ENCODE data around the gene GPR157. TPM values are rescaled to one million over a fixed set of nuclear protein-coding genes. Genes with fewer than 3 reads are reported as not detected.

The GPR157 gene
- total RNA-seq, 4 donors from 2014 or later = 6.4 to 14.3 (median 9.8) TPM

GRCh38 chr1:9059891-9060744, 68.8 kb downstream of the GPR157 start:
- no peaks in the 10 kb centered on the region for H3K36me3 ChIP-seq
- H3K27ac ChIP-seq = no peak overlapping the region
- H3K9me3 ChIP-seq = no peaks in the 10 kb centered on the region
- H3K4me1 ChIP-seq = peaks cover 8 to 21% (median 11%) of the 10 kb centered on the region in 4 donors
- H3K27me3 ChIP-seq = no peaks in the 10 kb centered on the region
- TF ChIP-seq POLR2A (IDR thresholded peaks at IDR 0.05) (no peak), EP300 (IDR thresholded peaks at IDR 0.05; ENCODE audit: low read depth) (no peak), POLR2AphosphoS5 (IDR thresholded peaks at IDR 0.05) (no peak)
- TF ChIP-seq, protein P1, sequence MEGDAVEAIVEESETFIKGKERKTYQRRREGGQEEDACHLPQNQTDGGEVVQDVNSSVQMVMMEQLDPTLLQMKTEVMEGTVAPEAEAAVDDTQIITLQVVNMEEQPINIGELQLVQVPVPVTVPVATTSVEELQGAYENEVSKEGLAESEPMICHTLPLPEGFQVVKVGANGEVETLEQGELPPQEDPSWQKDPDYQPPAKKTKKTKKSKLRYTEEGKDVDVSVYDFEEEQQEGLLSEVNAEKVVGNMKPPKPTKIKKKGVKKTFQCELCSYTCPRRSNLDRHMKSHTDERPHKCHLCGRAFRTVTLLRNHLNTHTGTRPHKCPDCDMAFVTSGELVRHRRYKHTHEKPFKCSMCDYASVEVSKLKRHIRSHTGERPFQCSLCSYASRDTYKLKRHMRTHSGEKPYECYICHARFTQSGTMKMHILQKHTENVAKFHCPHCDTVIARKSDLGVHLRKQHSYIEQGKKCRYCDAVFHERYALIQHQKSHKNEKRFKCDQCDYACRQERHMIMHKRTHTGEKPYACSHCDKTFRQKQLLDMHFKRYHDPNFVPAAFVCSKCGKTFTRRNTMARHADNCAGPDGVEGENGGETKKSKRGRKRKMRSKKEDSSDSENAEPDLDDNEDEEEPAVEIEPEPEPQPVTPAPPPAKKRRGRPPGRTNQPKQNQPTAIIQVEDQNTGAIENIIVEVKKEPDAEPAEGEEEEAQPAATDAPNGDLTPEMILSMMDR (IDR thresholded peaks at IDR 0.05) = no peak
- intact Hi-C loops (cut with DNase I; ENCODE audit: low total_unique reads) = no loop called here
- no peak for DNase-seq
- no peak overlapping the region for H3K4me3 ChIP-seq
- WGBS, 2 donors (ENCODE audit: low coverage in 1 of 2) = 80 to 81% methylated on average over 1 to 4 of the region's 4 CpGs
- in situ Hi-C loops (cut with MboI; ENCODE audit: low pct_ligation_motif_present in 1 of 4, low pct_unique_long_range_greater_than_20kb in 1 of 4, low sequenced_read_pairs in 3 of 4) = no loop called here

DNA sequence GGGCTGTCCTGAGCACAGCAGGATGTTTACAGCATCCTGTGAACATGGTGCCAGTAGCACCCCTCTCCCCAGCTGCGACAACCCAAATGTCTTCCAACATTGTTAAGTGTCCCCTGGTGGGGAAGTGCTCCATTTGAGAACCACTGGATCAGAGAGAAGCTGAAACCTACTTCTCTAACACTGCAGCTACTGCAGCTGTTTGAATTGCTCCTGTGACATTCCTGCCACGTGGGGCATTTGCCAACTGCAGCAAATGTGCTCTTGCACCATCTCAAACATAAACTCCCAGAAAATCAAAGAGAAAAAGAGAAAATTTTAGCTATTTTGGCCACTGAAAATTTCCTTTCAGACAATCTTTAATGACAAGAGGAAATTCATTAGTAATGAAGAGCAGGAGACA, 70.4 kb downstream of the GPR157 start:
- TF ChIP-seq EP300 (IDR thresholded peaks at IDR 0.05; ENCODE audit: low read depth) (no peak), POLR2AphosphoS5 (IDR thresholded peaks at IDR 0.05) (no peak), POLR2A (IDR thresholded peaks at IDR 0.05) (no peak)
- TF ChIP-seq, protein P1 (IDR thresholded peaks at IDR 0.05) = peak in 2 of 5 experiments; percentile 17 to 34
- in situ Hi-C loops (cut with MboI; ENCODE audit: low pct_ligation_motif_present in 1 of 4, low pct_unique_long_range_greater_than_20kb in 1 of 4, low sequenced_read_pairs in 3 of 4) = no loop called here

GRCh38 chr1:9057851-9058250, 71.1 kb downstream of the GPR157 start:
- DNase-seq = no peak

More for the DNA sequence above, 70.4 kb downstream of the GPR157 start:
- 80% methylated on average over 1 to 2 of the region's 2 CpGs for WGBS, 2 donors (ENCODE audit: low coverage in 1 of 2)
- Histone ChIP-seq H3K27me3 (no peaks in the 10 kb centered on the region), H3K9me3 (no peaks in the 10 kb centered on the region), H3K27ac (no peak overlapping the region), H3K4me1 (peaks cover 0 to 11% (median 5%) of the 10 kb centered on the region in 4 donors), H3K4me3 (no peak overlapping the region), H3K36me3 (no peaks in the 10 kb centered on the region)
- intact Hi-C loops (cut with DNase I; ENCODE audit: low total_unique reads) = no loop called here
- DNase-seq = no peak

More at GRCh38 chr1:9057851-9058250, 71.1 kb downstream of the GPR157 start:
- no peaks in the 10 kb centered on the region for H3K27me3 ChIP-seq
- no peak overlapping the region for H3K4me3 ChIP-seq
- H3K9me3 ChIP-seq = no peaks in the 10 kb centered on the region
- TF ChIP-seq POLR2AphosphoS5 (IDR thresholded peaks at IDR 0.05) (no peak), POLR2A (IDR thresholded peaks at IDR 0.05) (no peak), EP300 (IDR thresholded peaks at IDR 0.05; ENCODE audit: low read depth) (no peak)
- TF ChIP-seq, protein P1 (IDR thresholded peaks at IDR 0.05) = no peak
- intact Hi-C loops (cut with DNase I; ENCODE audit: low total_unique reads) = no loop called here
- no peak overlapping the region for H3K27ac ChIP-seq
- H3K36me3 ChIP-seq = no peaks in the 10 kb centered on the region
- WGBS, 2 donors (ENCODE audit: low coverage in 1 of 2) = 92 to 100% methylated on average over 2 to 9 of the region's 10 CpGs
- in situ Hi-C loops (cut with MboI; ENCODE audit: low pct_ligation_motif_present in 1 of 4, low pct_unique_long_range_greater_than_20kb in 1 of 4, low sequenced_read_pairs in 3 of 4) = no loop called here
- peaks cover 0 to 11% (median 5%) of the 10 kb centered on the region in 4 donors for H3K4me1 ChIP-seq

All from transverse colon (tissue), 4 donors.